NCI-H2171 (cell line): ENCODE results near the gene MTA3.
"Not testable (repeated sequence)": the region's sequence is repeated elsewhere in the genome, so short reads cannot be mapped to it uniquely, and the experiment has no call there.

Experiments used
- DNase-seq: peaks from one replicate; lab custom pipeline; 2025; lab: John Stamatoyannopoulos, UW

The MTA3 gene

DNA sequence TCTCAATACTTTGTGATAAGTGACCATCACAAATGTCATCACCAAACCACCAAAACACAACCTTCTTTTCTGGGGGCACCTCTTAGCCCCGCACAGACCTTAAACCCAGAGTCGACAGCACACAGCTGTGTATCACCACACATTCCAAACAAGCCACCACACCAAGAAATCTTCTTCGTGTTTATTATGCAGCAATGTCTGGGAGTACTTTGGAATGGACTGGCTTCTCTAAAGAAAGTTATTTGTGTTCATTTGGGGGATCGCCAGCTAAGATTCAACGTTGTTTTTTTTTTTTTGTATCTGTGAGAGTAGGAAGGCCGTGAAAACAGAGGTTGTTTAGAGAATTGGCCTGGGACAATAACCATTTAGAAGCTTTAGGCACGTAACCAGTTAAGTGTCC, 1.1 kb upstream of the MTA3 start:
- DNase-seq = no peak

DNA sequence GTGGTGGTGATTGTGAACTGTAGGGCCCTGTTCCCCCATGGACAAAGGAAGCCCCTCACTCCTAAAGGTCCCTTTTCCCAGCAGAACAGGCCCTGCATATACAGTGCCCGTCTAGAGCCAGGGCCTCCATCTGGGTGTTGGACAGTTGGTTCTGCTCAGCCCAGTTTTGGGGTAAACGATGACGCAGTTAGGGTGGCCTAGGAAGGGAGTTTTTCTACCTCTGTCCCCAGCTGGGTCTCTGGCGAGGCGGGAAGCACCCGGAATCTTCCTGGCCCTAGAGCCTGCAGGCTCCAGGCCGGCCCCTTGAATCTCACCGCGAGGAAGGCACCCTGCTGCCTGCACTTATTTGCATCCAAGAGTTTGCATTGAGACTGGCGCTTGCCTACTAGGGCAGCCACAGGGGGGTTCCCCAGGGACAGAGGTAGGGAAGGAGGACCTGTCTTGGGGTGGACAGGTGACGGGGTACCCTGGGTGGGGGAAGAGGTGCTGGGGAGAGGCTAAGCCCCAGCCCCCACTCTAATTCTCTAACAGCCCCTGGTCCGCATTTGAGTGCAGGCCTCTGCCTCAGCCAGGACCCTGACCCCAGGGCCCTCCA, 529 bp upstream of the MTA3 start:
- no peak for DNase-seq

DNA sequence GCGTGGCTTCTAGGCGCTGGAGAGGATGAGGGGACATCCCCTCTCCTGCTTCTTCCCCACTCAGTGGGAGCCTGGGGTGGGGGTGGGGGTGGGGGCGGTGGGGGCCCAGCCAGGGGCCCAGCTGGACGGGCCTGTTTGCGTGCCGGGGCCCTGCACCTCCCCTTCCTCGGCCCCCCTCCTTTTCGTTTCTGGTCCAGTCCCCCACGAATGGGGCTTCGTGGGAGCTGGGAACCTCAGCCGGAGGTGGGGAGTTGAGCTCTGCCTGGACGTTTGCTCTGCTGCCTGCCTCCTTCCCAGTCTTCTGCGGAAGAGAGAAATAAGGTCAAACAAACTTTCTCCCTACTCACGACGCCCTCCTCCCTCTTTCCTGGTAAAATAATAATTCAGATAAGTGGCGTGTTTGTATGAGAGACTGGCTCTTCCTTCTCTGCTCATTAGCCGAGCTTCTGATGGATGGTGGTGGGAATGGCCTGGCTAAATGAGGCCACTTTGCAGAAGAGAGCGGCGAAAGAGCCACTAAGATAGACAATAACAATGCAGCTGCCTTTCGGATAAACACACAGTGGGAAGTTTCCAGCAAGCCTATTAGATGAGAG, 782 bp downstream of the MTA3 start:
- no peak for DNase-seq

GRCh38 chr2:42569883-42570282, 1.5 kb downstream of the MTA3 start:
- DNase-seq = no peak

DNA sequence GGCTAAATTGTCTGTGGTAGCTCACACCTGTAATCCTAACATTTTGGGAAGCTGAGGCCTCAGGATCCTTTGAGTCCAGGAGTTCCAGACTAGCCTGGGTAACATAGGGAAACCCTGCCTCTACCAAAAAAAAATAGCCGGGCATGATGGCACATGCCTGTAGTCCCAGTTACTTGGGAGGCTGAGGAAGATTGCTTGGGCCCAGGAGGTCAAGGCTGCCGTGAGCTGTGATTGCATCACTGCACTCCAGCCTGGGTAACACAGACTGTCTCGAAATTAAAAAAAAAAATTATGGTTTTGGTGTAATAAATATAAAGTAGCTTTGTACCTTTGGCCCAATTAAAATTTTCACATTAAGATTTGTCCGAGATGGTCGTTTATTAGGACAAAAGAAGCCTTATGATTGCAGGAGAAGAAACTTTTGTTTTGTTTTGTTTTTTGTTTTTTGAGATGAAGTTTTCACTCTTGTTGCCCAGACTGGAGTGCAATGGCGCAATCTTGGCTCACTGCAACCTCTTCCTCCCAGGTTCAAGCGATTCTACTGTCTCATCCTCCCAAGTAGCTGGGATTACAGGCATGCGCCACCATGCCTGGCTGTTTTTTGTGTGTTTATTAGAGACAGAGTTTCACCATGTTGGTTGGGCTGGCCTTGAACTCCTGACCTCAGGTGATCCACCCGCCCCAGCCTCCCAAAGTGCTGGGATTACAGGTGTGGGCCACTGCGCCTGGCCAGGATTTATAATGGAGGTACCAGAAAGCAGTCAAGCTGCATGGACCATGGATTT, 4.1 kb downstream of the MTA3 start:
- DNase-seq = no peak

- DNase-seq = no peak
Measured at GRCh38 chr2:42573256-42573655, 4.8 kb downstream of the MTA3 start.

DNA sequence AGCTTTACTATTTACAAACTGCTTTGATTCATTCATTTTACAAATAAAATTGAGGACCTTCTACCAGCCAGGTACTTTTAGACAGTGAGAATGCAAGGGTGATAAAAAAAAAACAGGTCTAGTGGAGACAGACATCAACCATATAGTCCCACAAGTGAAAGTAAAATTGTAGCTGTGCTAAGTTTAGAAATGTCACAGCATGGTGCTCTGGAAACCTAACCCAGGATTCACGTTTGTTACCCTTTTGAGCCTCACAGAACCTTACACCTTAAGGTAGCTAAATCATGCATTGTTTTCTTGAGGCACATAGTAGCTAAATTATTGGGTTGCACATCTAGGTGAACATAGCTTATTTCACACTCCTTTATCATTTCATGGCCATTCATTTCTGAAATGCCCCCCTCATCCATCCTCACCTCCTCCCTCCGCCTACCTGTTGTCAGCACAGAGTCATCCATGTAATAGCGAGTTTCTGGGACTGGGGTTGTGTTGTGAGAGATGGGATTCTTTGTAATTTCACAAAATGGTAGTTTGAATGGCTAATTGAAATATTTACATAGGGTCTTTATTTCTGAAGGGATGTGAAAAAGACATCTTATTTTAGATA, 7.1 kb downstream of the MTA3 start:
- DNase-seq = no peak

GRCh38 chr2:42578621-42579020, 10.2 kb downstream of the MTA3 start:
- no peak for DNase-seq

GRCh38 chr2:42581257-42581656, 12.8 kb downstream of the MTA3 start:
- DNase-seq = no peak

DNA sequence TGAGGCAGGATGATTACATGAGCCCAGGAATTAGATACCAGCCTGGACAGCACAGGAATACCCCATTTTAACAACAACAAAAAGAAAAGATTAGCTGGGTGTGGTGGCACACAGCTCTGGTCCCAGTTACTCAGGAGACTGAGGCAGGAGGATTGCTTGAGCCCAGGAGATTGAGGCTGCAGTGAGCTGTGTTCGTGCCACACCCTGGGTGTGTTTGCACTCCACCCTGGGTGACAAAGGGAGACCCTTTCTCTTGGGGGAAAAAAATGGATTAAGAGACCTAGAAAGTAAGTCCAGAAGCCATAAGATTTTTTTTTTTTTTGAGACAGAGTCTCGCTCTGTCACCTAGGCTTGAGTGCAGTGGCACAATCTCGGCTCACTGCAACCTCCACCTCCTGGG, 16.2 kb downstream of the MTA3 start:
- DNase-seq = not testable (repeated sequence)

- no peak for DNase-seq
Measured at GRCh38 chr2:42585779-42586178, 17.3 kb downstream of the MTA3 start.

DNA sequence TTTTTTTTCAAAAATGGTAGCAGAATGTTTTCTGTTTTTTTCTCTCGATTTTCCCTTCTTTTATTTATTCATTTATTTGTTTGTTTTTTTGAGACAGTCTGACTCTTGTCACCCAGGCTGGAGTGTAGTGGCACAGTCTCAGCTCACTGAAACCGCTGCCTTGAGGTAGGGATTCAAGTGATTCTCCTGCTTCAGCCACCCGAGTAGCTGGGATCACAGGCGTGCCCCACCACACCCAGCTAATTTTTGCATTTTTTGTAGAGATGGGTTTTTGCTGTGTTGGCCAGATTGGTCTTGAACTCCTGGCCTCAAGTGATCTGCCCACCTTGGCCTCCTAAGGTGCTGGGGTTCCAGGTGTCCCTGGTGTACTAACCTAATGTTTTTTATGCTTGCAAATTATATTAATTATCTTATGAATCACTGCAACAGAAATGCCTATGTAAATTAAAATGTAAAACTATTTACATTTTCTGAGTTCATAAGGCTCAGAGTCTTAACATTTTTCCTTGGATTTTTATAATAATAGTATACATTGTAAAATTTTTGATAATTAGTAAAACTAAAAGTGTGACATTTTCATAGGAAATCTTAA, 19.2 kb downstream of the MTA3 start:
- DNase-seq = no peak

GRCh38 chr2:42588121-42588520, 19.7 kb downstream of the MTA3 start:
- no peak for DNase-seq

- no peak for DNase-seq
Measured at GRCh38 chr2:42590176-42590575, 21.7 kb downstream of the MTA3 start.

GRCh38 chr2:42593282-42593681, 24.9 kb downstream of the MTA3 start:
- DNase-seq = no peak

DNA sequence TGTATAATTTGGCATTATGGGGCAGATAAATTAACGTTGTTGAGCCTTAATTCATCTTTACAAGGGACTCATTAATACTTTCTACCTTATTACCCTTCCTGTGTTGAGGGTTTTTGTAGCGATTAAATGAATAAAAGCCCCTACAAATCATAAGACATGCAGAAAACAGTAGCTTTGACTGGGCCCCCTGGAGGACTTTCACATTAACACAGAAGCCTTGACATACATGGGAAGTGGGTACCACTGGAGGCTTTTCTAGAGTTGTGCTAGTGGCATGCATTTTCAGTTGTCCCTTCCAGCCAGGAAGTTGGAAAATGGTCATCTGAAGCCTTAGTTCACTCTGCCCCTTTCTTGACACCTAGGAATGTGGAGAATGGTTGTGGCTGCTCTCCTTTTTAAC, 30.2 kb downstream of the MTA3 start:
- no peak for DNase-seq

DNA sequence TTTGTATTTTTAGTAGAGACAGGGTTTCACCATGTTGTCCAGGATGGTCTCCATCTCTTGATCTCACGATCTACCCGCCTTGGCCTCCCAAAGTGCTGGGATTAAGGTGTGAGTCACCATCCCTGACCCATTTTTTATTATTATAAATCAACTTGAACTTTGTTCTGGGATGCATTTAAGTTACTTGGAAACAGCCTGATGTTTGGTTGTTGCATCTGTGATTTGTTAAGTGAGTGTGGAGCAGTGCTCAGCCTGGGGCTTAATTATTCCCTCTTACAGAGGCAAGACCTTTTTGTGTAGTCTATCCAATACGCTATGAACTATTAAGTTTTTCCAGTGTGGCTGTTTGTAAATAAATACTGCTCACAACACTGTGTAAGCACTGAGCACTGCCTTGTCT, 32.6 kb downstream of the MTA3 start:
- no peak for DNase-seq

- DNase-seq = peak; percentile 14
Measured at GRCh38 chr2:42602218-42602875, 33.9 kb downstream of the MTA3 start.

- no peak for DNase-seq
Measured at GRCh38 chr2:42602876-42603219, 34.4 kb downstream of the MTA3 start.

GRCh38 chr2:42604341-42604867, 36.0 kb downstream of the MTA3 start:
- not testable (repeated sequence) for DNase-seq

DNA sequence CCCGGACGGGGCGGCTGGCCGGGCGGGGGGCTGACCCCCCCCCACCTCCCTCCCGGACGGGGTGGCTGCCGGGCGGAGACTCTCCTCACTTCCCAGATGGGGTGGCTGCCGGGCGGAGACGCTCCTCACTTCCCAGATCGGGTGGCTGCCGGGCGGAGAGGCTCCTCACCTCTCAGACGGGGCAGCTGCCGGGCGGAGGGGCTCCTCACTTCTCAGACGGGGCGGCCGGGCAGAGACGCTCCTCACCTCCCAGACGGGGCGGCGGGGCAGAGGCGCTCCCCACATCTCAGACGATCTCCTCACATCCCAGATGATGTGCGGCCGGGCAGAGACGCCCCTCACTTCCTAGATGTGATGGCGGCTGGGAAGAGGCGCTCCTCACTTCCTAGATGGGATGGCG, 37.7 kb downstream of the MTA3 start:
- not testable (repeated sequence) for DNase-seq

DNA sequence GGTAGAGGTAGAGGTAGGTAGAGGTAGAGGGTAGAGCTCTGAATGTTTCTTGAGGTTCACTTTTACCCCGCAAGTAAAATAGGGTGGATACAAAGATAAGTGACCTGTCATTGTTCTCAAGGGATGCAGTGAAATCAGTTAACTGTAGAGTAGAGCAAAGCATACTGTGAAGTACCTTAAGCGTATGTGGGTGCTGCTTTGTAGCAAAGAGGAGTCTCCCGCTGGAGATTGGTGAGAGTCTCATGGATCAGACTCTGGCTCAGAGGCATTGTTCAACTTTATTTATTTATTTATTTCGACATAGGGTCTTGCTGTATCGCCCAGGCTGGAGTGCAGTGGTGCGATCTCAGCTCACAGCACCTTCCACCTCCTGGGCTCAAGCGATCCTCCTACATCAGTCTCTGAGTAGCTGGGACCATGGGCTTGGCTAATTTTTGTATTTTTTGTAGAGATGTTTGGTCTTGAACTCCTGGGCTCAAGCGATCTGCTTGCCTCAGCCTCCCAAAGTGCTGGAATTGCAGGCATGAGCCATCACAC, 38.7 kb downstream of the MTA3 start:
- DNase-seq = no peak
